ENCODE measurements around the gene MAD1L1.
"Not testable (repeated sequence)": the region's sequence is repeated elsewhere in the genome, so short reads cannot be mapped to it uniquely, and the experiment has no call there.

Gene MAD1L1

DNA sequence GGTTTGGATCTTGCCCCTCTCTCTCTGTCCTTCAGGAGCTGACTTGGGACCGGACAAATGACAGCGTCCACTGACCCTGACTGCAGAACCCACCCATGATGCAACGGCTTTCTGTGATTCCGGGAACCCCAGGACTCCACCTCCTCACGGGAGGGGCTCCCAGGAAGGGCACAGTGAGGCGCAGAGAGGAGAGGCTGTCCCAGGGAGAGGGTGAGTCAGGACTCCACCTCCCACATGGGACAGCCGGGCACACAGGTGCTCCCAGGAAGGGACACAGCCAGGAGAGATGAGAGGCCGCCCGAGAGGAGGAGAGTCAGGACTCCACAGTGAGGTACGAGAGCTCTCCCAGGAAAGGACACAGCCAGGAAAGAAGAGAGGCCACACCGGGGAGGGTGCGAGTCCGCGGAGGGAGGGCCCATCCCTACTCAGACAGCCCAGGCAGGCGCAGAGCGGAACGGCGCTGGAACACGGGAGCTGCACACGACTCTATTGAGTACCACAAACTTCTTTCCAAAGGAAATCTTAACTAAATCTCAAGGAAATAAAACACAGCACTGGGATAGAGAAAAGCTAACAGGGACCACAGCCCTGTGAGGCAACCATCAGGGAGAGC is 162.5 kb downstream of the MAD1L1 start:
- no peak for DNase-seq (ENCODE audit: low read depth in 3 of 3)

DNA sequence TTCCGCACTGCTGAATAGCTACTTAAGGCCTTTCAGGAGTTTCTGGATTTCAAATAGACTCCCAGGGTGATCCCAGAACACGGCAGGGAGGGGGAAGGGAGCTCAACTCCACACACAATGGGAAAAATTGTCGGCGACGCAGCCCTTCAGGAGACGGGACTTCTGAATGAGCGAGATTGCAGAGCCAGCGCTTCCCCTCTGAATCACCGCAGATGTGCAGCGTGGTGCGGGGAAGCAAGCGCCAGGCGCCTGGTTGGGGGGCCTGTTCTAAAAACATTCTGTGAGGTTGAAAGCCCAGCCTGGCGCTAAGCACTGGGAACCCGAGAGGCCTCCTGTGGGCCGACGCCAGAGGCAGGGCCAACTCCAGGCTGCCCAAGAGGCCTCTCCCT is 163.3 kb downstream of the MAD1L1 start:
- no peak for DNase-seq (ENCODE audit: low read depth in 3 of 3)

DNA sequence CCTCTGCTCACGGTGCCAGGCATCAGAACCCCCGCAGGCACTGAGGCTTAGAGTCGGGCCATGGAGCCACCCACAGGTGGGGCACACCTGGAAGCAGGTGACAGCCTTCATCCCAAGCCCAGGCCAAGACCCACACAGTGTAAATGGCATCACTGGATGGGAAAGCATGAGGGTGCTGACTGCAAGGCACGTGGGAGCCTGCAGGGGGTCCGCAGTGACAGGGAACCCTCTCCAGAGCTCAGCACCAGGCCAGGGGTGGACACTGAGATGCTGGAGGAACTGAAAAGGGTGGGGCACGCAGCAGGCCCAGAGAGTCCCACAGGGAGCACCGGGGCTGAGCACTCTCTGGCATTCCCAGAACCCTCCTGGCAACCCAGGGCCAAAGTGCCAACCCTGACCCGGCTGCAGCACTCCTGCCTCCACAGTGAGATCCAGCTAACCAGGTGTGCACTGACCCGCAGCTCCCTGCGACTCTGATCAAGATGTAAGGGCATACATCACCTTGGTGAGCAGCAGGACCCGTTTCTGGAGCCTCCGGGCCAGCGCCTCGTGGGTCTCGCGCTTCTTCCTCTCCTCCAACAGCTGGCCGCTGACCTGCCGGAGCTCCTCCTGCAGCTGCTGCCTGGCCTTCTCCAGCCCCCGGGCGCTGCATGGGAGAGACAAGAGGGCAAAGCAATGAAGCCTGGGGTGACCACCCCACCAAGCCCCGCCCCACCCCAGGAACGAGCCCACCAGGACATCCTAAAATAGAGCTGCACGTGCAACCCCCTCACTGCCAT is 163.9 kb downstream of the MAD1L1 start:
- no peak for DNase-seq (ENCODE audit: low read depth in 3 of 3)

DNA sequence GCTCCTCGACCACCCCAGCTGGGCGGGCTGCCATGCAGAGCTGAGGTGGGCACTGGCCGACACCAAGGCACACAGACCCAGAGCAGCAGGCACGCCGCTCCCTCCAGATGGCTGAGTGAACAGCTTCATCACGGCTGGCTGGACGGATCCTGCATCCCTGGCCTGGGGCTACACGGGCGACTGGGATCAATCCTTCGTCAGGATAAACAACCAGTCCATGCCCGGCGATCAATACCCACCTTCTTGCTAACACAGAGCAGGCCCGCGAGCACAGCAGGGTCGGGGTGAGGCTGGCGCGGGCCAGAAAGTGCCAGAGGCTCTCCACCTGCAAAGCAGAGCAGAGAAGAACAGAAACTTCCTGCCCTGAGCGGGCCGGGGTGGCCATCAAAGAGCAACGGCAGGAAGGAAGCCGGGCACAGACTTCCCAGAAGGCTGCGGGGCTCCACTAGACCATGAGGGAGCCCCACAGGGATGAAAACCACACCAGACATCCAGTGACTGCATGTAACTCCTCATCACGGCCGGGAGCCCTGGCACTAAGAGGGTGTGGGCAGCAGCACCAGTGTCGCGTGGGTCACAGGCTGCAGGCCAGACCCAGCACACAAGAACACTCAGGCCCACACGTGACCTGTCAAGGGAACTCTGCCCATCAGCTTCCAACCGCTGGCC is 166.4 kb downstream of the MAD1L1 start:
- peak in 1 of 3 experiments; percentile 14 for DNase-seq (ENCODE audit: low read depth in 3 of 3)

DNA sequence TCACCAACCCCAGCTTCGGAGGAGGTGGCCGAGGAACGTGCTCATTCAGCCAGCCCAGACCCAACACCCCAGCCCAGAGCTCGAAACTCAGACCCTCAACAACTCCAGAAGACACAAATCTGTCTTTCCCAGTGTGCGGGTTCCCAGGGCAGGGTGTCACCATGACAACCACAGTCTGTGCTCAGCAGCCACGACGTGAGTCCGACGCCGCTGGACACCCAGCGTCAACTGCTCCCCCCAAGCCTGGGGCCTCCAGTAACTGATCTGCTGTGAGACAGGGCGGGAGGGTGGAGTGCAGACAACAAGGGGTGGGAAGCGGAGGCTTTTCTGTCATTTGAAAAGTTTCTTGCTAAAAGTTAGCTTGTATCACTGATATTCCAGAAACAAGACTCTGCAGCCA is 167.2 kb downstream of the MAD1L1 start:
- DNase-seq (ENCODE audit: low read depth in 3 of 3) = no peak

DNA sequence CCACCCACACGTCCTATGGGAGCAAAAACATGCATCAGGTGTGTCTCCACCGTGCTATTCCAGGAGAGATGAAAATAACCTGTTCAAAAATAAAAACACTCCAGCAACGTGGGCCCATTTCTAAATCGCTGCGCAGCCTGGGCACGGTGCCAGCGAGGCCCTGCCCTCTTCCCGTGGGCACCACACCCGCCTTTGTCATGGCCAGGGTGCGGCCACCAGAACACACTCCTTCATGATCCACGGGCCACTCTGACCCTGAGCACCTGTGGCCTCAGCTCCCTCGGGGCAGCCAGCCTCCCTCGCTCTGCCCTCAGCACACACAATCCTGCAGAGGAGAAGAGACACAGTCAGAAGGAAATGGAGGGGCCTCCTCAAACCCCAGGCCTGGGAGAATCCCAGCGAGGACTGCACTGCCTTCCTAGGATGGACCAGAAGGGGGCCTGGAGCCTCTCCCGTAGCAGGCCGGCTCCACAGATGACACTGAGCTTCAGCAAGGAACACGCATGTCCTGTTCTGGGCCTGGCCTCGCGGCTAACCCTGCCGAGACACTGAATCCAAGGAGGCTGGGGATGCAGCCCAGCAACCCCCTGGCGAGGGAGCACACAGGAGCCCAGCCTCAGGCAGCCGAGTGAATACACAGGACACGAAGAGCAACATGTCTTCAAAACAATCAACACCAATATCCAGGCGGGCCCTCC is 169.0 kb downstream of the MAD1L1 start:
- DNase-seq (ENCODE audit: low read depth in 3 of 3) = no peak

DNA sequence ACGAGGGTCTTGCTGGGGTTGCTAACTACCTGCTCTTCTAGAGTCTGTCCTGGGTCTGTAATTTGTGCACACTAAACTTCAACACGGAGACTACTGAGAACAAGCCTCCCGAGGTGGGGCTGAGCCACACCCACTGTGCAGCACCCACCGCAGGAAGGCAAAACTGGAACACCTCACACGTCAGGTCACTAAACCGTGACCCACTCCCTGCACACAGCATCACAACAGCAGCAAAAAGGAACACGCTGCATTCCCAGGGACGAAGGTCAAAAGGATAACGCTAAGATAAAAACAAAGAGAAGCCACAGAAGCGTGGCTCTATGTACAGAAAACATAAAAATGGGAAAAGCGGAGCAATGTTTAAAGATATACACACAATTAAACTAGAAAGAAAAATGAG is 170.1 kb downstream of the MAD1L1 start:
- DNase-seq (ENCODE audit: low read depth in 3 of 3) = no peak

DNA sequence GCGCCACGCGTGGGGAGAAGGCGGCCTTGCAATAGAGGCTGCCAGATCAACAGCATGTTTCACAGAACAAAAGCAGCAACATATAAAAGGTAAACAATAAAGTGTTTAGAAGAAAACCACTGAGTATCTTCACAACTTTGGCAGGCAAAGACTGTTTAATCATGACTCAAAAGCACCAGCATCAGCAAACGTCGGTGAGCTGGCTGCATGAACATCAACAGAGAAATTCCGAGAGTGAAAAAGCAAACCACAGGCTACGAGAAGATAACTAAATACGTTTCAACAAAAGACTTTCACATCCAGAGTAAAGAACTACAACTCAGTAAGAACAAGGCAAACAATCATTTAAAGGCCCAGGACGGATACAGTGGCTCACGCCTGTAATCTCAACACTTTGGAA is 172.0 kb downstream of the MAD1L1 start:
- DNase-seq (ENCODE audit: low read depth in 3 of 3) = no peak

DNA sequence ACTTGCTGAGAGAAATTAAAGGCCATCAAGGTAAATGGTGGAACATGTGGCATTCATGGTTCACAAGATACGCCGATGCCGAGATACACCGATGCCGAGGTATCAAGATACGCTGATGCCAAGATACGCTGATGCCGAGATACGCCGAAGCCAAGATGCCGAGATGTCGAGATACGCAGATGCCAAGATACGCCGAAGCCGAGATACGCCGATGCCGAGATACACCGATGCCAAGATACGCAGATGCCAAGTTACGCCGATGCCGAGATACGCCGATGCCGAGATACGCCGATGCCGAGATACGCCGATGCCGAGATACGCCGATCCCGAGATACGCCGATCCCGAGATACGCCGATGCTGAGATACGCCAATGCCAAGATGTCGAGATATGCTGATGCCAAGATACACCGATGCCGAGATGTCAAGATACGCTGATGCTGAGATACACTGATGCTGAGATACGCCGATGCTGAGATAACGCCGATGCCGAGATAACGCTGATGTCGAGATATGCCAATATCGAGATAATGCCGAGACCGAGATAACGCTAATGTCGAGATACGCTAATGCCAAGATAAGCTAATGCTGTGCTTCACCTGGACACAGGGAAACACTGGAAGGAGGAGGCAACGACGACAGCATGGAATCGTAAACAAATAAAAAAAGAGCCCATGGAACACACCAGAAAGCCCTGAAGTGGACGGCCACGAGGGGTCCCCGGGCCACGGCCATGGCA is 172.6 kb downstream of the MAD1L1 start:
- no peak for DNase-seq (ENCODE audit: low read depth in 3 of 3)

DNA sequence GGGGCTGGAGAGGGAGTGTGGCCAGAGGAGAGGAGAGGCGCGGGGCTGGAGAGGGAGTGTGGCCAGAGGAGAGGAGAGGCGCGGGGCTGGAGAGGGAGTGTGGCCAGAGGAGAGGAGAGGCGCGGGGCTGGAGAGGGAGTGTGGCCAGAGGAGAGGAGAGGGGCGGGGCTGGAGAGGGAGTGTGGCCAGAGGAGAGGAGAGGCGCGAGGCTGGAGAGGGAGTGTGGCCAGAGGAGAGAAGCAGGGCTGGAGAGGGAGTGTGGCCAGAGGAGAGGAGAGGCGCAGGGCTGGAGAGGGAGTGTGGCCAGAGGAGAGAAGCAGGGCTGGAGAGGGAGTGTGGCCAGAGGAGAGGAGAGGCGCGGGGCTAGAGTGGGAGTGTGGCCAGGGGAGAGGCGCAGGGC is 174.5 kb downstream of the MAD1L1 start:
- DNase-seq (ENCODE audit: low read depth in 3 of 3) = not testable (repeated sequence)

DNA sequence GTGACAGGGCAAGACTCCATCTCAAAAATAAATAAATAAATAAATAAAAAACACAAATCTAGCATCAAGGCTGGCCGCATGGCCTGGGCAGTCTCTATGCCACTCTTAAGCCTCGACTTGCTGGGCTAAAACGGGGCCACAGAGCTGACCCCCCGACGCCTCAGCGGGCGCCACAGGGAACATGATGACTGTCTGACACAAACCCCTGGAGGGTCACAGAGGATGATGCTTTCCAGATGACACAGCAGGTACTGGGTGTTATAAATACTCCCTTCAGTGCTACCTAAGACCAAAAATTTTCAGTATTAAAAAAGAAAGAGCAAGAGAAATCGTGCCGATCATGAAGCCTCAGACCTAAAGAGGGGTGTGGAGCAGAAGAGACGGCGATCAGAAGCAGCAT is 176.8 kb downstream of the MAD1L1 start:
- no peak for DNase-seq (ENCODE audit: low read depth in 3 of 3)

DNA sequence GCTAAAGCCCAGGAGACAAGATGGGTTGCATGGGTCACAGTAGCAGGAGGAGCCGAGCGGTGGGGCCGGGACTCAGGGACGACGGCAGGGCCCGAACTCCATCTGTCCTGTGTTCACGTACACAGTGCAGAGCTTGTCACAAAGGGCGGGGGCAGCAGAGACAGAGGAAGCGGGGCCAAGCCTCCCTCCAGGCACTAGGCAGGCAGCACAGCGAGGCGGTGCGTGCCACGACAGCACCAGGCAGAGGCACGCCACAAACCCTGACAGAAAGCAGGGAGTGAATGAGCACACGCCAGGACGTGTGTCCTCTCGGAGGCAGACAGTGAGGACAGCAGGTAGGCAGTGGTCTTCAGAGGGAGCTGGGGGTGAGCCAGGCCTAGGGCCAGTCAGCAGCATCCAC is 177.8 kb downstream of the MAD1L1 start:
- DNase-seq (ENCODE audit: low read depth in 3 of 3) = no peak

DNA sequence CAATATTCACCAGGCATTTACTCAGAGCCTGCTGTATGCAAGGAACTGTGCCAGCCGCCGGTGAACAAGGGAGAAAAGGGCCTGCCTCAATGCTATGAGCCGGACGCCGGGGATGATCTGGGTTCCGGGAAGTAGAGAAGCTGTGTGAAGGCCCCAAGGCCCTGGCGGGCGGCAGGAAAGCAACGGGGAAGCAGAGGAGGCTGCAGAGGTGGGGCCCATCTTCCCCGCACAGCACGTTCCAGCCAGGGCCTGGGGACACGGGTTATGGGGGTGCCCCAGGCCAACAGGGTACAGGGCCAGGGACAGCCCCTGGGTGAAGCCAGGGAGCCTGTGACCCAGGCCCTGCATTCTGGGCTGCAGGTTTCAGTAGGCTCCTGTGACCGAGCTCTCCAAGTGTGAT is 179.3 kb downstream of the MAD1L1 start:
- DNase-seq (ENCODE audit: low read depth in 3 of 3) = no peak

DNA sequence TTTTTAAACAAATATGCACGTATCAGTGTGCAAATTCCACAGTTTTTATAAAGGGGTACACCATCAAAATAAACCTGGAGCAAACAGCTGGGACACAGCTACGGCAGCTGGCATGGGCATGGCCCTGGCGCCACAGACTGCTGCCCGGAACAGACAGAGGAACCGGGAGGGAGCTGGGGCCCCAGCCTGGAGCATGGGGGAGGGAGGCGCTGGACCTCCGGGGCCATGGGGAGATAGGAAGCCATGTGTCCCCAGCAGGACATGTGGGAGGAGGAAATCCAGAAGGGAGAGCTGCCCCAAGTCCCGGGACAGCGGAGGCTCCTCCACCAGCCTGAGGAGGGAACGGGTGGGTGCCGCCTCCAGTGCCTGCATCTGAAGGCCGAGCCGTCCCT is 180.1 kb downstream of the MAD1L1 start:
- no peak for DNase-seq (ENCODE audit: low read depth in 3 of 3)

DNA sequence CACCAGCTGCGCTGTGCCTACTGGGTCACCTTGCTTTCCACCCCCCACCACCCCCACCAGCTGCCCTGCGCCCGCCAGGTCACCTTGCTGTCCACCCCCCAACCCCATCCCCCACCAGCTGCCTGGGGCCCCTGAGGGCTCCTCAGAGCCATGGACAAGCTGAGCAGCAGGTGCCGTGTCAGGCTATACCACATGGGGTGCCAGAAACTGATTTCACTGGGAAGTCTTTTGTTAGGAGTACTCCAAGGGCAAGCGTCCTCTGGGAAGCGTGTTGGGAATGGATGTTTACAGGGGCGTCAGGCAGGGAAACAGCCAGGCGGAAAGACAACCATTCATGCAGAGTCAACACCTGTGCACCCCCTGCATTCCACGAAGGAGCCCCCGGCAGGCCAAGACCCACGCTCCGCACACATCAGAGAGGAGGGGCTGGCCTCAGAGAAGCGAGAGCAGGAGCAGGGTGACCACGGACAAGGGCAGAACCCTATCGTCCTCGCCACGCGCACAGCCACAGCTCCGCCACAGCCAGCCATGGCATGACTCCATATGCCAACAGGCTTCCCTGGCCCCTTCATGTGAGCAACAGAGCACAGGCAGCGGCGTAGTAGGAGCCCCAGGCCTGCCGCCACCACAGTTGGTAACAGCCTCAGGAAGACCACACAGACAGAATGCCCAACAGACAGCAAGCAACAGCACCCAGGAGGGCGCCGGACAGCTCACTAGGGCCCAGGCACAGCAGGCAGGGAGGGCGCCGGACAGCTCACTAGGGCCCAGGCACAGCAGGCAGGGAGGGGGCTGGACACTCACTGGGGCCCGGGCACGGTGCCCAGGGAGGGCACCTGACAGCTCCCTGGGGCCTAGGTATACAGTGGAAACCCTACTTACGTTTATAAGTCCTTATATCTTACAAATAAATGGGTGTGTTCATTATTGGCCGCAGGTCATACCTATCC is 180.8 kb downstream of the MAD1L1 start:
- no peak for DNase-seq (ENCODE audit: low read depth in 3 of 3)

DNA sequence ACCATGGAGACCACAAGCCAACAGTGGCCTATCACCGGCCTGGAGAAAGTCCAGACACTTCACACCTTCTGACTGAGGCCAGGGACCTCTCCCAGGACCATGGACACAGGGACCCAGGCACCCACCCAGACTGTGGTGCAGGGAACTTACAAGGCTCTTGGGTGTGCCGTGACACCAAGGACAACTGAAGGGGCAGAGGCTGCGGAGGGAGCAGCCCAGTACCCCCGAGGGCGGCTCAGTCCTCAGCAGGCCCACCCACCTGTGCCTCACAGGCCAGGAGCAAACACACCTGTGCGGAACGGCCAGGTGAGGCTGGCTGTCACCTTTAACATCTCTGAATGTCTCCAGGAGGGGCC is 182.3 kb downstream of the MAD1L1 start:
- DNase-seq (ENCODE audit: low read depth in 3 of 3) = no peak

DNA sequence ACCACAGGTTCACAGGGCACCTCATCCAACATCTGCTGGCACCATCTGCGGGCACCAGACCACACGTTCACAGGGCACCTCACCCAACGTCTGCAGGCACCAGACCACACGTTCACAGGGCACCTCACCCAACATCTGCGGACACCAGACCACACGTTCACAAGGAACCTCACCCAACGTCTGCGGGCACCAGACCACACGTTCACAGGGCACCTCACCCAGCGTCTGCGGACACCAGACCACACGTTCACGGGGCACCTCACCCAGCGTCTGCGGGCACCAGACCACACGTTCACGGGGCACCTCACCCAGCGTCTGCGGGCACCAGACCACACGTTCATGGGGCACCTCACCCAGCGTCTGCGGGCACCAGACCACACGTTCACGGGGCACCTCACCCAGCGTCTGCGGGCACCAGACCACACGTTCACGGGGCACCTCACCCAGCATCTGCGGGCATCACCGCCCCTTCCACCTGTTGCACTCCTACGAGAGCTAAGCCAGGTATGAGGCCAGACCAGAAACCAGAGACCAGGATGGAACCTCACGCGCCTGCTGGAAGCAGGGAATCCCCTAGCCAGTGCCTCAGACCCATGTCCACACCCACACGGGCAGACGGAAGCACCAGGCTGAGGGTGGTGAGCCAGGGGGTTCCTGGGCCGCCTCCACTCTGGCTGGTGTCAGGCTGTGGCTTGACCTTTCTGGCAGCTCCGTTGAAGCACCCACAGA is 182.8 kb downstream of the MAD1L1 start:
- DNase-seq (ENCODE audit: low read depth in 3 of 3) = no peak

DNA sequence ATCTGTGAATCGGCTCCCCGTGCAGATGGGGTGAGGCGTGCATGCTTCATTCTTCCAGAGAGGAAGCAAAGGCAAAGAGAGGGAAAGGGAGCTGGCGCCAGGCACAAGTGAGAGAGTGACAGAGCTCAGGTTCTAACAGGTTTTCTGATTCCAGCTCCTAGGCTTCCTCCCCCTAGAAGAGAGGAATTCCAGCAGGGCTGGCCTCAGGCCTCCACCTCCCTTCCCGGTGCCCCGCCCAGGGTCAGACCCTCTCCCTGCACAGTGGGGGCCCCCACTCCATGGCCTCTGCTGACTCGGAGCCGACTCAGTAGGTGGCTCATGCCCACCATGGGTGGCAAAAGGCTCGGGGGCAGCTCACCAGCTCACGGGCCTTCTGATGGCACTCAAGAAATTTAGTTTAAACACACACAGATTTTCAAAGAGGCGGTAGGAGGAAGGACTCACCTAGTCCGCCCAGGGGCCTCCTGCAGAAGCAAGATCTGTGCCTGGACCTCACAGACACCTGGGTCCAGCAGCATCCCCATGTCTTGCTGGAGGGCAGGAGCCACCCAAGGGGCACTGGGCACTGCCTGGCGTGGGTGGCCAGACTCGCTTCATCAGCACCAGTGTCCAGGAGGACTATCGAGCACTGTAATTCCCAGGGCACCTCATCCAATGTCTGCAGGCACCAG is 183.5 kb downstream of the MAD1L1 start:
- no peak for DNase-seq (ENCODE audit: low read depth in 3 of 3)

DNA sequence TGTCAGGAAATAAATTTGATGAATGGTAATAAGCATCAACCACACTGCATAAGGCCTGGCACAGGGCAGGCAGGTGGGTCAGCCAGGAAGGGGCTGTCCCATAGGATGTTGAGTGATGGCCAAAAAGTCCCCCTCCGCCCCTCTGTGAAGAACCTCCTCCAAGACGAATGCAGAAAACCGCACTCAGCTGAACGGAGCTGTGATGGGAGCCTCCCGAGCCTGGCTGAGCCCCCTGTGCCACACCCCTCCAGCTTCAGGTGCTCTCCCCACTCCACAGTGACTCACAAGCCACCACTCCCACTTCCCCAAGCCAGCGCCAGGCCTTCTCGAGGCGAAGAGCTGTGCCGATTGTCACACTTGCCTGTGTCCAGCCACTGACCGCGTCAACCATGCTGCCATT is 184.2 kb downstream of the MAD1L1 start:
- DNase-seq (ENCODE audit: low read depth in 3 of 3) = no peak

DNA sequence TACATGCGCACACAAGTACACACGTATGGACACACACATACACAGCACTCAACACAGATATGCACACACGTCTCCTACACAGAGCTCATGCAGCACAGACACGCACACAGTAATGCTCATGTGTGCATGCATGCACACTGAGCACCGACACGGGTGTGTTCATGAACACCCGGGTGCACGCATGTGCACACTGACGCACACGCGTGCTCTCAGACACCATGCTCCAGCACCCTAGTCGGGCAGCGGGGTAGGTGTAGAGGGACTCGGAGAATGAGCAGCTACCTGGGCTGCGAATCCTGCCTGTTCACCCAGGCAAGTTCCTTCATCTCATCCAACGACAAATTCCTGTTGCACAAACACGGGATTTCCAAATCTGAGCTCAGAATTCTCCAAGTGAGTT is 184.7 kb downstream of the MAD1L1 start:
- DNase-seq (ENCODE audit: low read depth in 3 of 3) = no peak
